Measurements from ENCODE around the gene USP35.

DNA sequence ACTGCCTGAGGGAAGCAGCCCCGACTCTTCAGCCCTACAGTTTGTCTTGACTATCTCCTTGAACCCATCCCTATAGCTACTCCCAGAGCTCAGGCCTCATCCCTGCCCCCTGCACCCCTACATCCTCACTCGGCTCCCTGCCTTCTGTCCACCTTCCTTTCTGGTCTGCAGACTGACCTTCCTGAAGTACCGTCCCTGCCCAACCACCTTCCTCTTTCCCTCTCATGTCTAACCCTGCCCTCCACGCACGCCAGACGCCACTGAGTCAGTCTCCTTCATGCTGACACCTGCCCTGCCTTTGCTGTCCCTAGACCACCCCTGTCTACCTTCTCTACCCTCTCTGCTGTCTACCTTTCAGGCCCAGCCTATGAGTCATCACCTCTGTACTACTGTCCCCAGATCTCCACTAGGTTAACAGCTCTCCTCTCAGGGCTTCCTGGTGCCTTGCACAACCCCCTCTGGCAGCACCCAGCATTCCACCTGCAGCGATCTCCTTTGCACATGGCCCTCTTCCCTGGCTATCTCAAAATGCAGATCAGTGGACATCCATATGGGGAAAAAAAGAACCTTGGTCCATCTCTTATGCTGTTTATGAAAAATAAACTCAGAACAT is 9.2 kb upstream of the USP35 start:
- TF ChIP-seq, protein P1, sequence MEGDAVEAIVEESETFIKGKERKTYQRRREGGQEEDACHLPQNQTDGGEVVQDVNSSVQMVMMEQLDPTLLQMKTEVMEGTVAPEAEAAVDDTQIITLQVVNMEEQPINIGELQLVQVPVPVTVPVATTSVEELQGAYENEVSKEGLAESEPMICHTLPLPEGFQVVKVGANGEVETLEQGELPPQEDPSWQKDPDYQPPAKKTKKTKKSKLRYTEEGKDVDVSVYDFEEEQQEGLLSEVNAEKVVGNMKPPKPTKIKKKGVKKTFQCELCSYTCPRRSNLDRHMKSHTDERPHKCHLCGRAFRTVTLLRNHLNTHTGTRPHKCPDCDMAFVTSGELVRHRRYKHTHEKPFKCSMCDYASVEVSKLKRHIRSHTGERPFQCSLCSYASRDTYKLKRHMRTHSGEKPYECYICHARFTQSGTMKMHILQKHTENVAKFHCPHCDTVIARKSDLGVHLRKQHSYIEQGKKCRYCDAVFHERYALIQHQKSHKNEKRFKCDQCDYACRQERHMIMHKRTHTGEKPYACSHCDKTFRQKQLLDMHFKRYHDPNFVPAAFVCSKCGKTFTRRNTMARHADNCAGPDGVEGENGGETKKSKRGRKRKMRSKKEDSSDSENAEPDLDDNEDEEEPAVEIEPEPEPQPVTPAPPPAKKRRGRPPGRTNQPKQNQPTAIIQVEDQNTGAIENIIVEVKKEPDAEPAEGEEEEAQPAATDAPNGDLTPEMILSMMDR (IDR thresholded peaks at IDR 0.05 in 4 of 5, conservative IDR thresholded peaks at IDR 0.05 in 1 of 5): no peak
- TF ChIP-seq POLR2A (IDR thresholded peaks at IDR 0.05): no peak
